A673 (cell line): ENCODE results near the gene ALB. TPM values are rescaled to one million over a fixed set of nuclear protein-coding genes. Genes with fewer than 3 reads are reported as not detected.

Source experiments
- BruUV-seq: library from RNA; stranded (reverse); fragments of 400-500 nt; replicated peaks from 2 replicates; lab custom pipeline; 2021; lab: Mats Ljungman, UMichigan
- CTCF ChIA-PET: fragments of 300-600 bp; sonication (Branson Sonifier 250); formaldehyde crosslinking; loops from one replicate; lab custom pipeline; 2022; ENCODE audit warnings: antibody characterized with exemption; lab: Charles Lee
- POLR2A ChIA-PET: fragments of 300-600 bp; sonication (Branson Sonifier 250); formaldehyde crosslinking; loops from one replicate; lab custom pipeline; 2022; ENCODE audit warnings: antibody characterized with exemption; ENCODE audit not compliant: low non-redundant PET; lab: Charles Lee
- DNase-seq: peaks from one replicate; pipeline ENCODE4 v3.0.0-alpha.2; 2015; ENCODE audit warnings: low spot score
- H3K27ac ChIP-seq: fragments of 200-600 bp; sonication (generic); 2 replicates; pipeline ENCODE4 v1.5.1; 2016; ENCODE audit warnings: mixed run types, low read depth, mild to moderate bottlenecking, mixed read lengths, antibody characterized with exemption, low read length; ENCODE audit not compliant: poor library complexity, severe bottlenecking
- H3K27me3 ChIP-seq: fragments of 200-600 bp; sonication (generic); replicated peaks from 2 replicates; pipeline ENCODE4 v1.6.1; 2017; ENCODE audit warnings: mixed run types, low read depth, mild to moderate bottlenecking, mixed read lengths, antibody characterized with exemption, low read length; ENCODE audit not compliant: insufficient read depth, poor library complexity
- H3K36me3 ChIP-seq: fragments of 200-600 bp; sonication (generic); 2 replicates; pipeline ENCODE4 v1.6.1; 2016; ENCODE audit warnings: mixed run types, mild to moderate bottlenecking, mixed read lengths, antibody characterized with exemption, low read length; ENCODE audit not compliant: insufficient read depth, poor library complexity, severe bottlenecking
- H3K4me1 ChIP-seq: fragments of 200-600 bp; sonication (generic); 2 replicates; pipeline ENCODE4 v1.6.1; 2017; ENCODE audit warnings: mixed run types, mild to moderate bottlenecking, mixed read lengths, antibody characterized with exemption, low read length; ENCODE audit not compliant: insufficient read depth, poor library complexity, severe bottlenecking
- H3K4me3 ChIP-seq: fragments of 200-600 bp; sonication (generic); 2 replicates; pipeline ENCODE4 v1.5.1; 2016; ENCODE audit warnings: low read depth, mixed run types, mild to moderate bottlenecking, mixed read lengths, low read length; ENCODE audit not compliant: poor library complexity, severe bottlenecking
- H3K9me3 ChIP-seq: fragments of 200-600 bp; sonication (generic); 2 replicates; pipeline ENCODE4 v1.6.1; 2016; ENCODE audit warnings: mixed run types, low read depth, mild to moderate bottlenecking, mixed read lengths, antibody characterized with exemption, low read length; ENCODE audit not compliant: poor library complexity, severe bottlenecking
- CTCF ChIP-seq: fragments of 300-800, 200-600 bp; sonication (generic); conservative IDR thresholded peaks from 2 replicates; pipeline ENCODE4 v1.5.1; 2017; ENCODE audit warnings: low read depth, mild to moderate bottlenecking, antibody characterized with exemption, low read length, moderate library complexity, mixed read lengths
- EZH2 ChIP-seq: fragments of 200-600 bp; sonication (generic); IDR thresholded peaks from 2 replicates; pipeline ENCODE4 v1.6.1; 2017; ENCODE audit warnings: borderline replicate concordance, low read depth, mild to moderate bottlenecking, mixed read lengths, antibody characterized with exemption, low read length; ENCODE audit not compliant: poor library complexity, severe bottlenecking
- intact Hi-C: fragments of 100-400 bp; cut with micrococcal nuclease; formaldehyde crosslinking; loops from one replicate; pipeline ENCODE4 v1.10.0; 2022; ENCODE audit not compliant: unreplicated experiment
- total RNA-seq: library from RNA; stranded (reverse); gene quantifications from 2 replicates; pipeline ENCODE4 v1.2.3, GENCODE V29; 2021

ALB gene
- total RNA-seq, 1 experiment from 2014 or later: not detected

DNA sequence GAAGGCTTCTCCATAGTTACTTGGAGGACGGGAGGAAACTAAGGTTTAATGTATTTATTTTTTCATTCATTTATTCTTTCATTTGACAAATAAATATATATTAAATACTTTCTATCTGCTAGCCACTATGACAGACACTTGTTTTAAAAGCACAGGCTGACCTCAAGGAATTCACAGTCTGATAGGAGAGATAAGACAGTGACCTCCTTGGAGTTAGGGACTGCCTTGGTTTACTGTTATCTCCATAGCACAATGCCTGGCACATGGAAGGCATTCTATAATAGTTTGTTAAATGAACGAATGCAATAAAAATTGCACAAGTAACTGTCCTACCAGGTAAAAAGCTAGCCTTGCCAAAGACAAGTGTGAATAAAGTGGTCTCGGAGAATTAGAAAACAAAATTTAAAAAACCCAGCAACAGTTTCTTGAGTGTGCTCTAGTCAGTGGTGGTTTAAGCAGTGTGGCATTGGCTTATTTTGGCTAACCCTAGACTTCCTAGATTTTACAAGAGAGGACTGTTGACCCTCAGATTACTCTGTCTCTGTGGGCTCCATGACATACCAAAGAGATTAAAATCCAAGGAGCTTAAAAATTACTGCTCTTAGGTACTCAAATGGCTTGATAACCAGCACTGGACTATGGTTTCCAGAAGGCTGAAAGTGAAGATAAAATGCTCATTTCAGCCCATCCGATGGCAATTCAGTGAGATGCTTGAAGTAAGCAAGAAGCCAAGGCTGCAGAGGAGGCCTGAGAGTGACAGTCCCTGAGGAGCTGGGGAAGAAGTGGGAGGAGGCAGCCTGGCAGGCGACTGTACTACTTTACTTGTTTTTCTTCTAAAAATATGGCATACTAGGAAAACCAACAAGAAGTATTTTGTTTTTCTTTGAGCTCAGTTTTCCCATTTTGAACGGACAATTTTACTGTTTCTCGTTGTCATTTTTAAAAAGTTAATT lies 41.6 kb downstream of the ALB start:
- intact Hi-C loops: loop anchor here (10.0 kb wide), 1 partner anchor 131 kb away; no protein-coding TSS in a partner anchor
- no TSS peak for BruUV-seq

DNA sequence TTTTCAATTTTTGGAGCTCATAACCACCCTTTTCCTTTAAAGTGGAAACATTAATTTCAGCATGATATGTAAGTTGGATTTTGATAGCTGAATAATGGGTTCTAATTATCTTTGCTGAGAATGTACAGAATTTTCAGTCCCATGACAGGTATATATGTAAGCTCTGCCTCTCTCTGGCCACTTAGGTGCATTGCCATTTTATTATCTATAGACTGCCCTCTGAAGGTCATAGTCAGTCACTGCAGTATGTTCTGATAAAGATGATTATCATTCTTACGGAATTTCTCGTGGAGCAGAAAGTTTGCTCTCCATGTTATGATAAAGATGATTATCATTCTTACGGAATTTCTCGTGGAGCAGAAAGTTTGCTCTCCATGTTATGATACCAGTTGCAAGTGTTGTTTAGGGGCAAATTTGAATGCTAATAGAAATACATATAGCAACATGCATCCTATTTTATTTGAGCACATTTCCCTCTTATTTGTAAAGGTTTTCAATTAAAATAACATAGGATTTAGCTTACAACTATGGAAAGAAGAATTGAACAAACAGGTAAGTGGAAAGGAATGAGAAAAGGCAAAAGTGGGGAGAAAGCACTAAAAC lies 42.4 kb downstream of the ALB start:
- Histone ChIP-seq H3K4me1 (peaks cover 10% of the 10 kb centered on the region), H3K9me3 (no peaks in the 10 kb centered on the region), H3K36me3 (no peaks in the 10 kb centered on the region), H3K27me3 (no peaks in the 10 kb centered on the region), H3K27ac (no peak overlapping the region), H3K4me3 (no peak overlapping the region)
- ChIA-PET POLR2A (no interaction called here), CTCF (interaction anchor here (0.6 to 1.4 kb wide), 2 partner anchors 14 to 105 kb away, joined by 3 to 9 read pairs; no protein-coding TSS in a partner anchor)
- no TSS peak for BruUV-seq
- TF ChIP-seq CTCF (peak; percentile 67), EZH2 (no peak)
- DNase-seq: peak; percentile 53
- intact Hi-C loops: loop anchor here (10.0 kb wide), 1 partner anchor 132 kb away; no protein-coding TSS in a partner anchor

More for the DNA sequence above, 41.6 kb downstream of the ALB start:
- no peak for TF ChIP-seq EZH2
- TF ChIP-seq CTCF: no peak
- Histone ChIP-seq H3K4me3 (no peak overlapping the region), H3K36me3 (no peaks in the 10 kb centered on the region), H3K4me1 (peaks cover 3% of the 10 kb centered on the region), H3K27me3 (no peaks in the 10 kb centered on the region), H3K27ac (no peak overlapping the region), H3K9me3 (no peaks in the 10 kb centered on the region)
- POLR2A ChIA-PET: no interaction called here
- CTCF ChIA-PET: interaction anchor here (0.6 to 1.4 kb wide), 2 partner anchors 13 to 105 kb away, joined by 3 to 9 read pairs; no protein-coding TSS in a partner anchor
- no peak for DNase-seq

DNA sequence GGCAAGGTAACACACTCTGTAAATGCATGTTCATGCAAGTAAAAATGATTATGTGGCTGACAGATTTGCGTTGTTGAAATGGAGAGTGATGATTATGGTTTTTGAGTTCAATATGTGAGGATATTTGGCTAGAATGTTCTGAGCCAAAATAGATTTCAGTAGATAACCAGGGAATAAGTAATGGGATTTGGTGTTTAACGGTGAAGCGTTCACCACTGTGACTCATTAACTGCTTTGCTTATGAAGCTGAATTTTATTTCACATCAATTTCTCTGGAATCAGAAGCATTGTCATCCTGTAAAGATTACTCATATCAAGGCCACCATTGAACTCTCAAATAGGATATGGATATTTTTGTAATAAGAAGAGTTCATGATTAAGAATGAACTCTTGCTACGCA lies 43.6 kb downstream of the ALB start:
- ChIA-PET POLR2A (no interaction called here), CTCF (no interaction called here)
- no peaks in the 10 kb centered on the region for H3K27me3 ChIP-seq
- no peak overlapping the region for H3K27ac ChIP-seq
- no peaks in the 10 kb centered on the region for H3K9me3 ChIP-seq
- DNase-seq: no peak
- H3K4me3 ChIP-seq: no peak overlapping the region
- intact Hi-C loops: loop anchor here (10.0 kb wide), 1 partner anchor 133 kb away; no protein-coding TSS in a partner anchor
- no peaks in the 10 kb centered on the region for H3K36me3 ChIP-seq
- no peak for TF ChIP-seq CTCF
- TF ChIP-seq EZH2: no peak
- no TSS peak for BruUV-seq
- H3K4me1 ChIP-seq: peaks cover 14% of the 10 kb centered on the region
